Naive thymus-derived CD8-positive, alpha-beta T cell (primary cell): Measurements from ENCODE around the gene SORL1. TPM values are rescaled to one million over a fixed set of nuclear protein-coding genes. Genes with fewer than 3 reads are reported as not detected.

ENCODE experiments used
- ATAC-seq, 2 donors: fragments of 150-1000 bp; cut with Tn5 transposase in 1 of 2; sonication (Bioruptor Pico), chemical (Tn5 transposase) in 1 of 2; 1 replicate in 1 of 2; 2 replicates in 1 of 2; pipeline ENCODE4 v1.10.0; 2021; ENCODE audit warnings: mild to moderate bottlenecking in 2 of 2, moderate library complexity in 2 of 2
- POLR2A ChIA-PET: fragments of 350-600 bp; sonication (Branson Sonifier 250); formaldehyde crosslinking; loops from one replicate; lab custom pipeline; 2021; ENCODE audit warnings: antibody characterized with exemption; lab: Charles Lee
- DNase-seq, 10 donors: peaks; one replicate each; pipeline versions ENCODE4 v3.0.0 to v3.0.0-alpha.2; 2020 to 2022
- H3K27ac Mint-ChIP-seq, 10 donors: one replicate each; pipeline ENCODE4 v1.8.0; 2020 to 2022; ENCODE audit warnings: mild to moderate bottlenecking in 10 of 10, mixed read lengths in 10 of 10, moderate library complexity in 4 of 10, inconsistent platforms in 1 of 10
- H3K27me3 Mint-ChIP-seq, 5 donors: one replicate each; pipeline ENCODE4 v1.8.0; 2021 to 2022; ENCODE audit warnings: mixed read lengths in 5 of 5
- H3K36me3 Mint-ChIP-seq, 3 donors: one replicate each; pipeline ENCODE4 v1.8.0; 2020 to 2022; ENCODE audit warnings: mixed read lengths in 3 of 3, mild to moderate bottlenecking in 2 of 3, inconsistent platforms in 1 of 3
- H3K4me1 Mint-ChIP-seq, 4 donors: one replicate each; pipeline ENCODE4 v1.8.0; 2021 to 2022; ENCODE audit warnings: mixed read lengths in 4 of 4
- H3K4me3 Mint-ChIP-seq, 10 donors: one replicate each; pipeline ENCODE4 v1.8.0; 2020 to 2022; ENCODE audit warnings: mild to moderate bottlenecking in 10 of 10, mixed read lengths in 10 of 10, moderate library complexity in 6 of 10, inconsistent platforms in 1 of 10
- H3K9me3 Mint-ChIP-seq, 9 donors: one replicate each; pipeline ENCODE4 v1.8.0; 2020 to 2022; ENCODE audit warnings: mixed read lengths in 9 of 9, mild to moderate bottlenecking in 3 of 9, inconsistent platforms in 1 of 9, moderate library complexity in 1 of 9
- polyA plus RNA-seq, 3 donors: library from polyadenylated mRNA; unstranded; fragments of 300-500 nt; fragmentation: Illumina TruSeq; gene quantifications; one replicate each; pipeline ENCODE4 v1.2.3, GENCODE V29; 2021
- total RNA-seq, 8 experiments: library from RNA in 2 of 8; stranded (reverse) in 2 of 8; gene quantifications; one replicate each; pipeline ENCODE4 v1.2.3 and lab custom pipeline; 2021 to 2026

The SORL1 gene
- total and polyA plus RNA-seq, 5 experiments from 2014 or later: 157 to 419 (median 230) TPM

DNA sequence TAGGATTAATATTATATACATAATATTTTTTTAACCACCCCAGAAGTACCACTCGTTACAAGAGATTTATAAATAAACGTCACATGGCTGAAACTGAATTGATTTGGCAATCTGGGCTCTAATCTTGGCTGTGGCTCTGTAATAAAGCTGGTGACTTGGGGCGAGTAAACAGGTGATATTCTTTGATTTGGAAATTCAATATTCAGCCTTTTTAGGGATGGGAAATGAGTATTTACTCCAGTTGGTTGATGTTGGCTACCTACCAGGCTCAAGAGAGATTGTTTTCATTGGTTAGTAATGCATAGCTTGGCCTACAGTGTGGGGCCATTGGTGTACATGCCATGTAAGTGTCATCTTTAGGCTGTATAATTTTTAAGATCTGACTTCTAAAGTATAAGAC lies 118.3 kb downstream of the SORL1 start:
- H3K27ac Mint-ChIP-seq: peak overlapping the region in 3 of 10 donors; percentile 20 to 43 (median 21)
- peaks cover 5 to 17% (median 12%) of the 10 kb centered on the region in 4 donors for H3K4me1 Mint-ChIP-seq
- POLR2A ChIA-PET: no interaction called here
- ATAC-seq: no peak
- no peak overlapping the region for H3K4me3 Mint-ChIP-seq
- H3K27me3 Mint-ChIP-seq: no peaks in the 10 kb centered on the region
- H3K9me3 Mint-ChIP-seq: no peaks in the 10 kb centered on the region
- peaks cover 7 to 94% (median 36%) of the 10 kb centered on the region in 3 donors for H3K36me3 Mint-ChIP-seq
- no peak for DNase-seq

DNA sequence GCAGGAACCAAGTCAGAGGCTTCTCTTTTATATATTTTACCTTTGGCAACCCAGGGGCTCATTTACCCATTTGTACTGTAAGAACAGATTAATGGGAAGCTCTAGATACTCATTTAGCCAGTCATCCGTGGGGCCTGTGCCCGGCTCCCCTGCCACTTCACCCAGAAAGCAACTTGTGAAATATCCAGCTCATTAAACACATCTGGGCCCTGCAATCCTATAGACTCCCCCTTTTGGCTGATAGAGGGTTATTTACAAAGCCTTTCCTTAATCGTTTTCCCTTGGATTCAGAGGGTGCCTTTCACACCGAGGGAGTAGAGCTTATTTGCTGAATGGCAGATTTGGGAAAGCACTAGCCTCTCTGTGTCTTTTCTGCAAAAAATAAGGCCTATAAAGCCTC lies 119.4 kb downstream of the SORL1 start:
- Mint-ChIP-seq H3K36me3 (peaks cover 7 to 97% (median 43%) of the 10 kb centered on the region in 3 donors), H3K27ac (peak overlapping the region in 4 of 10 donors; percentile 5 to 75 (median 56)), H3K27me3 (no peaks in the 10 kb centered on the region), H3K4me1 (peaks cover 5 to 17% (median 14%) of the 10 kb centered on the region in 4 donors), H3K4me3 (no peak overlapping the region), H3K9me3 (no peaks in the 10 kb centered on the region)
- POLR2A ChIA-PET: interaction anchor here (0.6 to 0.7 kb wide), 2 partner anchors 57 to 111 kb away, joined by 3 read pairs; no protein-coding TSS in a partner anchor
- DNase-seq (no peak), ATAC-seq (no peak)

DNA sequence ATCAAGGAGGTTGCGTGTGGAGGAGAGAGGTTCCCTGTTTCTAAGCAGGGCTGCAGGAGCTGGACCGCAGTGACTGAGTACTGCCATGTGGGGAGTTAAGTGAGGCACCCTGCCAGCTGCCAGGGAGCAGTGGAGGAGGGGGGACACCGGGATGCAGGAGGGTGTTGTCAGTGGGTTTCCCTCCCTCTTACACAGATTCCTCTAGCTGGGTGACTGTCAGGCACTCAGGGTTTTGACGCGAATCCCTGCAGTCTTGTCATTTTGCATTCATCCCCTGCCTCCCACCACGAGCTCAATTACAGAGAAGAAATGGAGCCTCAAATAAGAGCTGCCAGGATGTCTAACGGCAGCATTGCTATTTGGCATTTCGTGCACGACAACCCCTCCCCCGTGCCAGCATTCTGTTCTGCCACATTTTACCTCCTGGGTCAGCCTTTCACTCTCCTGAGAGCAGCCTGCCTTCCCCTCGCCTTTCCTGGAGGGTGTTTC lies 120.5 kb downstream of the SORL1 start:
- POLR2A ChIA-PET: no interaction called here
- Mint-ChIP-seq H3K36me3 (peaks cover 13 to 97% (median 44%) of the 10 kb centered on the region in 3 donors), H3K9me3 (no peaks in the 10 kb centered on the region), H3K4me1 (peaks cover 5 to 17% (median 10%) of the 10 kb centered on the region in 4 donors), H3K27me3 (no peaks in the 10 kb centered on the region), H3K4me3 (no peak overlapping the region), H3K27ac (peak overlapping the region in 9 of 10 donors; percentile 53 to 84 (median 65))
- DNase-seq (no peak), ATAC-seq (no peak)

DNA sequence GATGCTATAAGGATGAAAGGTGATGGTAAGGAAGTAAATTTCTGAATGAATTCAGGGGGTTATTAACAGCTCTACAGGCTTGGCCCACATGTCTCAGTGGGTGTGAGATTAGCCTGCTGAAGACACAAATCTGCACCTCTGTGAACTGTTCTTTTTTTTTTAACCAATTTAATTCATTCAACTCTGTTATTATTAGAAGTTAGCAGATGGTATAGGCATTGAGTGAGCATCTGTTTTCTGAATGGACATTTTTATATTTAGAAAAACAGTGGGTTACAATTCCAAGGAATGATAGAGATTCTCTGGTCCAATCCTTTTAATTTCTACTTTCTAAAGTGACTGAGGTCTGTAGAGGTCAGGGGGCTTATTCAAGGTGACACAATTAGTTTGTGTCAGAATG lies 122.7 kb downstream of the SORL1 start:
- Mint-ChIP-seq H3K4me3 (peak overlapping the region in 1 of 10 donors; percentile 1), H3K9me3 (peaks cover 0 to 2% (median under 1%) of the 10 kb centered on the region in 9 donors), H3K27me3 (no peaks in the 10 kb centered on the region), H3K4me1 (peaks cover 5 to 17% (median 11%) of the 10 kb centered on the region in 4 donors), H3K27ac (peak overlapping the region in 5 of 10 donors; percentile 51 to 69 (median 52)), H3K36me3 (peaks cover 32 to 98% (median 56%) of the 10 kb centered on the region in 3 donors)
- POLR2A ChIA-PET: no interaction called here
- ATAC-seq (no peak), DNase-seq (no peak)

DNA sequence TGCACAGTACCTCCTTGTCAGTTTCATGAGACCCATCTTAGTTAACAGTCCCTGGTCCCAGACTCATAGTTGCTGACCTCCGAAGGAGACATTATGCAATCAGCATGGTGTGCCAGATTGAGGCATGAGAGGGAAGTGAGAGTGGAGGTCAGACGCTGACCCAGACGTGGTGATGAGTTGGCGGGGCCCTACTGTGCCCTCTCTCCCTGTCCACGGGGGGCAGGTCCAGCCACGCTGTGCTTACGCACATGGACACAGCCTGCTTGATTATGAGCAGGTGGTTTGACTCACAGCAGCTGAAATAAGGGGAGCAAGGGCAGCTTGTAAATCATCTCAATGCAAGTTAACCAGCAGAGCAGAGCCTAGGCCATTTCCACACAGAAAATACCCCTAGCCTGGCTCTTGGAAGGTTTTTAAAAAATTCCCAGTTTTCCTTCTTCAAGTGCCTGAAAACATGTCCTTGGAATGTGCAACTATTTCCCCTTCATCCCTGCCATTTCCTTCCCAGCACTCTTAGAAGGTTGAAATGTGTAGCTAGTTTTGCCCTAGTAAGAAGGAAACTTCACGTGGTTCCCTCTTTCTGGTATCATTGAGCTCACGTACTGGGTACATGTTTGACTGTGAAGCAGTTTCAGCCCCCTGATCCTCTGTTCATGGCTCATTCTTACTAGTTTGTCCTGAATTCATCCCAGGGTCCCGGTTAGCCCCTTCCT lies 123.3 kb downstream of the SORL1 start:
- DNase-seq: no peak
- Mint-ChIP-seq H3K9me3 (peaks cover 0 to 8% (median 2%) of the 10 kb centered on the region in 9 donors), H3K4me3 (peak overlapping the region in 2 of 10 donors; percentile 1 to 24), H3K27ac (peak overlapping the region in 9 of 10 donors; percentile 10 to 75 (median 51)), H3K36me3 (peaks cover 38 to 98% (median 60%) of the 10 kb centered on the region in 3 donors), H3K27me3 (no peaks in the 10 kb centered on the region), H3K4me1 (peaks cover 5 to 15% (median 11%) of the 10 kb centered on the region in 4 donors)
- ATAC-seq: no peak
- POLR2A ChIA-PET: interaction anchor here (1.4 kb wide), 1 partner anchor 9 kb away, joined by 3 read pairs; no protein-coding TSS in a partner anchor

DNA sequence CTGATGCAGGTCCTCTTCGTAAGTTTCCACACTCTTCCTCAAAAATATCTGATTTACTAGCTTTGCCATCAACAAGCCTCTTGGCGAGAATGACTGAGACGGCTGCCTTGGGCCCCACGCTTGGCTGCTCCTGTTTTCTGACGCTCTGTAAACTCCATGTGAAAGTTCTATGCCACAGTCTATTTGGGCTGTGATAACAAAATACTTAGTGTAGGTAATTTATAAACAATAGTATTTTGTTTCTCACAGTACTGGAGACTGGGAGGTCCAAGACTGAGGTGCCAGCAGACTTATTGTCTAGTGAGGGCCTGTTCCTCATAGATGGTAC lies 123.8 kb downstream of the SORL1 start:
- POLR2A ChIA-PET: interaction anchor here (1.4 kb wide), 1 partner anchor 9 kb away, joined by 3 read pairs; no protein-coding TSS in a partner anchor
- Mint-ChIP-seq H3K27me3 (no peaks in the 10 kb centered on the region), H3K27ac (peak overlapping the region in 8 of 10 donors; percentile 23 to 67 (median 46)), H3K4me1 (peaks cover 3 to 13% (median 11%) of the 10 kb centered on the region in 4 donors), H3K36me3 (peaks cover 38 to 98% (median 59%) of the 10 kb centered on the region in 3 donors), H3K4me3 (no peak overlapping the region), H3K9me3 (peaks cover 0 to 9% (median 2%) of the 10 kb centered on the region in 9 donors)
- ATAC-seq (no peak), DNase-seq (no peak)

DNA sequence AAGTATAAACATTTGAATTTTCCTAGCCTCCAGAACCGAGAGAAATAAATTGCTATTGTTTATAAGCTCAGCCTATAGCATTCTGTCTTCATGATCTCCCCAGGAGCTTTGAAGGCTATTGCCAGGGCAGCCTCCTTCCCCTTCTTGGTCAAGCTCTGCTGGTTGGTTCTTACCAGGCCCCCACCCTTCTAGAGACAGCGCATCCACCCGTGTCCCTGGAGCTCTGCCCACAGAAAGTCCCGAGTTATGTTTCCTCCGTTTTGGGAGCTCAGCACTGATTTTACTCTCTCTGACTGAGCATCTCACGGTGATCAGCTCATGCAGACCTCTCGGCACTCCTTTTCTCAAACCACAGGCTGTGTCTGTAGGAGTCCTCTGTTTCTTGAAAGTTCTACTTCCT lies 124.4 kb downstream of the SORL1 start:
- peaks cover 0 to 9% (median 2%) of the 10 kb centered on the region in 9 donors for H3K9me3 Mint-ChIP-seq
- peaks cover 35 to 98% (median 58%) of the 10 kb centered on the region in 3 donors for H3K36me3 Mint-ChIP-seq
- peaks cover 0 to 19% (median 11%) of the 10 kb centered on the region in 4 donors for H3K4me1 Mint-ChIP-seq
- H3K27ac Mint-ChIP-seq: peak overlapping the region; percentile 18 to 90 (median 55)
- ATAC-seq: no peak
- no peaks in the 10 kb centered on the region for H3K27me3 Mint-ChIP-seq
- DNase-seq: no peak
- POLR2A ChIA-PET: interaction anchor here (1.4 kb wide), 1 partner anchor 10 kb away, joined by 3 read pairs; no protein-coding TSS in a partner anchor
- H3K4me3 Mint-ChIP-seq: no peak overlapping the region

DNA sequence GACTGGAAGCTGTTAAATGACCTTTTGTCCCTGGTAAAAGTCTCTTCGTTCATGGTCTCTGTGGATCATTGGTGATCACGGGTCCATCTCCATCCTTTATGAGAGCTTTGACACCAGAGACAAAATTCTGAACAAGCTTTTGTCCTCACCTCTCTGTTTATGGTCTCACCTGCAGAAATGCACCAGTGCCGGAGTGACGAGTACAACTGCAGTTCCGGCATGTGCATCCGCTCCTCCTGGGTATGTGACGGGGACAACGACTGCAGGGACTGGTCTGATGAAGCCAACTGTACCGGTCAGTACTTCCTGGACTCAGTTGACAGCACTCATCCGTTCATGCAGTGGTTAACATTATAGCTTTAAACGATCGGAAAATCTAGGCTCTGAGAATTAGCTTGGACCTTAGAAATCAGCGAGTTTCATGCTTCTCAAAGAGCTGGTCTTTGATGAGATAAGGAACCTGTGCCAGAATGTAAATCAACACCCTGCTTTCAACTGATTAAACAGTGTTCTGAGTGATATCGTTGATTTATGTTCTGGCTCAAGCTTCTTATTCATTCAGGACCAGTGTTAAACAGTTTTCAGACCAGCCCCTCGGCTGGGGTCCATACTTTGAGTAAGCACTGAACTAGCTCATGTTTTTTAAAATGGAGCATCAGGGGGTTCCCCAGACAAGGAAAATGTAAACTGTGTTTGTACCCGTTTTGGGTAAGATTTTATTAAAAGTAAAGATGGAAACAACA lies 125.2 kb downstream of the SORL1 start:
- ATAC-seq (no peak), DNase-seq (no peak)
- peaks cover 35 to 98% (median 56%) of the 10 kb centered on the region in 3 donors for H3K36me3 Mint-ChIP-seq
- no peaks in the 10 kb centered on the region for H3K27me3 Mint-ChIP-seq
- H3K4me3 Mint-ChIP-seq: no peak overlapping the region
- H3K4me1 Mint-ChIP-seq: peaks cover 4 to 27% (median 14%) of the 10 kb centered on the region in 4 donors
- H3K9me3 Mint-ChIP-seq: peaks cover 0 to 9% (median 2%) of the 10 kb centered on the region in 9 donors
- H3K27ac Mint-ChIP-seq: peak overlapping the region in 9 of 10 donors; percentile 6 to 90 (median 55)
- POLR2A ChIA-PET: interaction anchor here (0.6 kb wide), 1 partner anchor 143 kb away, joined by 3 read pairs; no protein-coding TSS in a partner anchor

DNA sequence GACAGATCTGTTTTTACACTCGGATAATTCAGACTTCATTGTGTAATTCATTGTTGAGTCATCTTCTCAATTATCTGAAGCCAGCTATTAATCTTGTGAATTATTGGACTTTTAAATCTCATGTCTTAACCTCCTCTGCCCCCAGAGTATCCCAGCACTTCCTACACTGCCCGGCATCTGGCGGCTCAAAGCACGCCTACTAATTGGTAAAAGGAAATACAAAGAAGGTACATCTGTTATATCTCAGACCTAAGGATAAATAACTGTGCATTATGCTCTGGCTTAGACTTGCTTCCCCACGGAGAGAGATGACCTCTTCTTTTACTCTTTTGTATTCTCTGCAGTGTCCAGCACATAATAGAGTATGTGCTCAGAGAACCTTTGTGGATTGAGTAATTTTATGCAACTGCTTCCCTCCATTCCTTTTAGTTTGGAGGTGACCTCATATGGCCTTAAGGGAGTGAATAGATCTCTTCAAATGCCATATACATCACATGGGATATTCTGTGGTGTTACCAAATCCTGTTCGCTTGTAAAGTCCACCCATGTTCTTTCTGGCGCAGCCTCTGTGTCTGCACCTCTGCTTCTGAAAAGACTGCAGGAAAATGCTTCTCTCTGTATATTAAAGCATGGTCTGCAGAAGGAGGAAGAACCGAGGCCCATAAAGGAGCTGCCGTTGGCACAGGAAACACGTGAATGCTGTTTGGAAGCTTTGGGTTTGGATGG lies 126.3 kb downstream of the SORL1 start:
- ATAC-seq (no peak), DNase-seq (no peak)
- Mint-ChIP-seq H3K36me3 (peaks cover 39 to 98% (median 56%) of the 10 kb centered on the region in 3 donors), H3K27me3 (no peaks in the 10 kb centered on the region), H3K27ac (peak overlapping the region in 7 of 10 donors; percentile 31 to 74 (median 48)), H3K4me1 (peaks cover 14 to 37% (median 20%) of the 10 kb centered on the region in 4 donors), H3K9me3 (peaks cover 0 to 9% (median 2%) of the 10 kb centered on the region in 9 donors), H3K4me3 (no peak overlapping the region)
- POLR2A ChIA-PET: interaction anchor here (1.2 kb wide), 1 partner anchor 19 kb away, joined by 3 read pairs; no protein-coding TSS in a partner anchor

DNA sequence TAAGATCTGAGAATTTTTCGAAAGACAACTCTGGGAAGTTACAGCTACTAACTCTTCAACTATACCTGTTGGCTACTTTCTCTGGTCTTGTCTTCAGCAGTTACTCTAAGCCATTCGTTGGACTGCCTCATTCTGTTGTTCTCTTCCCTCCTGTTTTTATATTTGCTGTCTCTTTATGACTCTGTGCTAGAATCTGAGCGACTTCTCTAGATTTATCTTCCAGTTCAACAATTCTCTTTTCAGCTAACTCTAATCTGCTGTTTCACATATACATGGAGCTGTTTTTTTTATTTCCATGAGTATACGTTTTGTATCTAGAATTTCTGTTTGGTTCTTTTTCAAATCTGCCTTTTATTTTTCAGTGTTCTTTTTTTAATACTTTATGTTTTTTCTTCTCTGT lies 128.0 kb downstream of the SORL1 start:
- Mint-ChIP-seq H3K27me3 (no peaks in the 10 kb centered on the region), H3K4me1 (peaks cover 11 to 44% (median 19%) of the 10 kb centered on the region in 4 donors), H3K36me3 (peaks cover 39 to 99% (median 52%) of the 10 kb centered on the region in 3 donors), H3K27ac (peak overlapping the region in 7 of 10 donors; percentile 28 to 74 (median 50)), H3K9me3 (peaks cover 0 to 9% (median 2%) of the 10 kb centered on the region in 9 donors), H3K4me3 (no peak overlapping the region)
- POLR2A ChIA-PET: interaction anchor here (0.7 kb wide), 3 partner anchors 131 to 241 kb away, joined by 4 to 5 read pairs (median 4); no protein-coding TSS in a partner anchor
- DNase-seq: no peak
- ATAC-seq: no peak

DNA sequence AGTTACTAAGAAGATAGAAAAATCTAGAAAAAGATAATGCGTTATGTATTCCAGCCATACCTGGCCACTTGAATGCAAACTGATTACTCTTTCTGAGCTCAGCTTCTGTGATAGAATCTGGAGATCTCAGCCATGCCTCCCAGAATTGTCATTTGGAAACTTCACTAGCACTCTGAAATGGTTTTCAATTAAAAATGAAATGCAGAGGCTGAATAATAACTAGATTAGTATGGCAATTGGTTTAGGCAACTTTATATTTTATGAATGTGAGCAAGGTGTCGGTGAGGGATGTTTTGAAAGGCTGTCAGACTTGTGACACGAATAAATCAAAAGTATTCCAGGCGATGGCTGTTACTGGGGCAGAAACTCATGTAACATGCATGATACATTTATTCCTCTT lies 129.5 kb downstream of the SORL1 start:
- POLR2A ChIA-PET: interaction anchor here (1.0 kb wide), 1 partner anchor 8 kb away, joined by 3 read pairs; no protein-coding TSS in a partner anchor
- H3K4me1 Mint-ChIP-seq: peaks cover 14 to 41% (median 21%) of the 10 kb centered on the region in 4 donors

More for the DNA sequence above, 129.5 kb downstream of the SORL1 start:
- Mint-ChIP-seq H3K9me3 (peaks cover 0 to 9% (median 2%) of the 10 kb centered on the region in 9 donors), H3K27me3 (no peaks in the 10 kb centered on the region), H3K36me3 (peaks cover 39 to 99% (median 45%) of the 10 kb centered on the region in 3 donors), H3K4me3 (peak overlapping the region in 1 of 10 donors; percentile 5), H3K27ac (peak overlapping the region; percentile 18 to 94 (median 79))
- DNase-seq (no peak), ATAC-seq (no peak)
